Neuronal stem cell (in vitro differentiated cells): Measurements from ENCODE around the gene ZNF268.

ENCODE experiments used
- DNase-seq: peaks from one replicate; pipeline ENCODE4 v3.0.0-alpha.2; 2013; ENCODE audit warnings: low spot score
- H2AFZ ChIP-seq: one replicate; pipeline ENCODE4 v1.6.1; 2013; ENCODE audit warnings: mild to moderate bottlenecking, low read length, inconsistent platforms
- H2AK5ac ChIP-seq: 2 replicates; pipeline ENCODE4 v1.6.1; 2013; ENCODE audit warnings: low read depth, mild to moderate bottlenecking, inconsistent platforms, low read length, moderate library complexity, mixed read lengths
- H2BK120ac ChIP-seq: 2 replicates; pipeline ENCODE4 v1.6.1; 2013; ENCODE audit warnings: low read depth, mild to moderate bottlenecking, inconsistent platforms, low read length, moderate library complexity, mixed read lengths
- H2BK12ac ChIP-seq: one replicate; pipeline ENCODE4 v1.6.1; 2013; ENCODE audit warnings: low read length, inconsistent platforms
- H2BK15ac ChIP-seq: 2 replicates; pipeline ENCODE4 v1.6.1; 2013; ENCODE audit warnings: mild to moderate bottlenecking, low read length, inconsistent platforms, mixed read lengths
- H2BK5ac ChIP-seq: one replicate; pipeline ENCODE4 v1.6.1; 2013; ENCODE audit warnings: inconsistent platforms, mild to moderate bottlenecking, low read length, moderate library complexity
- H3K14ac ChIP-seq: one replicate; pipeline ENCODE4 v1.6.1; 2013; ENCODE audit warnings: low read length, inconsistent platforms
- H3K18ac ChIP-seq: 2 replicates; pipeline ENCODE4 v1.6.1; 2013; ENCODE audit warnings: low read length, inconsistent platforms
- H3K23ac ChIP-seq: 2 replicates; pipeline ENCODE4 v1.6.1; 2013; ENCODE audit warnings: low read depth, mild to moderate bottlenecking, mixed read lengths, low read length, inconsistent platforms; ENCODE audit not compliant: poor library complexity
- H3K27ac ChIP-seq: replicated peaks from 3 replicates; pipeline ENCODE4 v1.5.1; 2013; ENCODE audit warnings: low read length, inconsistent platforms
- H3K27me3 ChIP-seq, 3 experiments: 2 replicates each; pipeline ENCODE4 v1.6.1; 2013; ENCODE audit warnings: low read length in 3 of 3, mild to moderate bottlenecking in 2 of 3, inconsistent platforms in 1 of 3, low read depth in 1 of 3, mixed read lengths in 1 of 3, moderate library complexity in 1 of 3; ENCODE audit not compliant: control insufficient read depth in 3 of 3, insufficient read depth in 3 of 3
- H3K36me3 ChIP-seq, 2 donors: replicated peaks in 1 of 2; 2 replicates each; pipeline ENCODE4 v1.6.1; 2013; ENCODE audit warnings: low read length in 2 of 2; ENCODE audit not compliant: control insufficient read depth in 2 of 2, insufficient read depth in 2 of 2
- H3K4ac ChIP-seq: 2 replicates; pipeline ENCODE4 v1.6.1; 2013; ENCODE audit warnings: inconsistent platforms, mild to moderate bottlenecking, low read length, moderate library complexity
- H3K4me1 ChIP-seq, 2 donors: 1 replicate in 1 of 2; 2 replicates in 1 of 2; pipeline ENCODE4 v1.6.1; 2013; ENCODE audit warnings: low read length in 2 of 2, low read depth in 1 of 2; ENCODE audit not compliant: control insufficient read depth in 2 of 2, insufficient read depth in 1 of 2
- H3K4me2 ChIP-seq: one replicate; pipeline ENCODE4 v1.6.1; 2013; ENCODE audit warnings: mild to moderate bottlenecking, low read length, inconsistent platforms; ENCODE audit not compliant: insufficient read depth, poor library complexity, severe bottlenecking
- H3K4me3 ChIP-seq, 2 donors: 2 replicates each; pipeline ENCODE4 v1.5.1; 2013; ENCODE audit warnings: low read length in 2 of 2, mild to moderate bottlenecking in 2 of 2, inconsistent platforms in 1 of 2, moderate library complexity in 1 of 2
- H3K79me1 ChIP-seq: one replicate; pipeline ENCODE4 v1.6.1; 2013; ENCODE audit warnings: low read depth, mild to moderate bottlenecking, inconsistent platforms, low read length, moderate library complexity
- H3K9ac ChIP-seq: one replicate; pipeline ENCODE4 v1.6.1; 2013; ENCODE audit warnings: mild to moderate bottlenecking, low read depth, low read length, inconsistent platforms; ENCODE audit not compliant: poor library complexity
- H3K9me3 ChIP-seq, 2 donors: replicated peaks in 1 of 2; 2 replicates each; pipeline versions ENCODE3 to v1.6.1; 2013; ENCODE audit warnings: low read length in 2 of 2, mild to moderate bottlenecking in 2 of 2, inconsistent platforms in 1 of 2, low read depth in 1 of 2, mixed read lengths in 1 of 2, moderate library complexity in 1 of 2; ENCODE audit not compliant: control insufficient read depth in 2 of 2, insufficient read depth in 1 of 2
- H4K8ac ChIP-seq: one replicate; pipeline ENCODE4 v1.6.1; 2013; ENCODE audit warnings: low read depth, mild to moderate bottlenecking, inconsistent platforms, low read length, moderate library complexity
- H4K91ac ChIP-seq: one replicate; pipeline ENCODE4 v1.6.1; 2013; ENCODE audit warnings: low read length, low read depth, mild to moderate bottlenecking, inconsistent platforms; ENCODE audit not compliant: poor library complexity
- WGBS, 2 donors: extraction: QIAGEN DNeasy Blood & Tissue Kit; methylation state at CpG; one replicate each; pipeline ENCODE4 v1.1.7; 2013; ENCODE audit warnings: missing lambda C conversion rate in 2 of 2, mixed read lengths in 1 of 2; ENCODE audit not compliant: insufficient read length in 2 of 2, insufficient replicate concordance in 1 of 2; ENCODE audit errors: extremely low coverage in 2 of 2; 5-methylcytosine and 5-hydroxymethylcytosine counted together

ZNF268 gene

GRCh38 chr12:133225527-133225926 is 44.2 kb downstream of the ZNF268 start:
- Histone ChIP-seq H3K23ac (no peak overlapping the region), H2AFZ (no peak overlapping the region), H3K36me3 (no peaks in the 10 kb centered on the region), H3K27me3 (no peaks in the 10 kb centered on the region), H4K91ac (no peak overlapping the region), H3K14ac (no peak overlapping the region), H4K8ac (no peak overlapping the region), H3K9ac (no peak overlapping the region), H3K4me2 (no peak overlapping the region), H2BK15ac (no peak overlapping the region), H3K27ac (no peak overlapping the region), H3K18ac (no peak overlapping the region), H3K4ac (no peak overlapping the region), H3K4me1 (no peaks in the 10 kb centered on the region), H2BK5ac (no peak overlapping the region), H2AK5ac (no peak overlapping the region), H3K9me3 (peaks cover 10 to 62% of the 10 kb centered on the region in 2 donors), H2BK120ac (no peak overlapping the region), H3K79me1 (peaks cover 2% of the 10 kb centered on the region), H3K4me3 (no peak overlapping the region), H2BK12ac (no peak overlapping the region)
- WGBS, 2 donors = no CpG with 5 or more reads among the region's 4 CpGs
- DNase-seq = no peak

GRCh38 chr12:133226690-133227089 is 45.4 kb downstream of the ZNF268 start:
- Histone ChIP-seq H3K4me3 (peak overlapping the region in 1 of 2 donors; percentile 43), H3K27me3 (no peaks in the 10 kb centered on the region), H2BK120ac (no peak overlapping the region), H3K9me3 (peaks cover 18 to 59% of the 10 kb centered on the region in 2 donors), H3K9ac (no peak overlapping the region), H3K79me1 (peaks cover 2% of the 10 kb centered on the region), H3K23ac (no peak overlapping the region), H3K4me2 (no peak overlapping the region), H4K91ac (no peak overlapping the region), H3K4me1 (no peaks in the 10 kb centered on the region), H2AFZ (no peak overlapping the region), H3K18ac (no peak overlapping the region), H4K8ac (no peak overlapping the region), H2BK5ac (no peak overlapping the region), H3K27ac (no peak overlapping the region), H3K36me3 (no peaks in the 10 kb centered on the region), H2BK12ac (no peak overlapping the region), H2AK5ac (no peak overlapping the region), H3K4ac (no peak overlapping the region), H2BK15ac (no peak overlapping the region), H3K14ac (peak overlapping the region; percentile 27)
- WGBS, 2 donors = no CpG with 5 or more reads among the region's 8 CpGs
- DNase-seq = no peak

- Histone ChIP-seq H3K4me2 (no peak overlapping the region), H3K27me3 (no peaks in the 10 kb centered on the region), H2AK5ac (no peak overlapping the region), H2BK12ac (no peak overlapping the region), H2BK15ac (no peak overlapping the region), H4K8ac (no peak overlapping the region), H3K4me3 (peak overlapping the region in 1 of 2 donors; percentile 52), H2BK120ac (no peak overlapping the region), H3K36me3 (no peaks in the 10 kb centered on the region), H3K4ac (no peak overlapping the region), H2AFZ (no peak overlapping the region), H2BK5ac (no peak overlapping the region), H3K23ac (no peak overlapping the region), H4K91ac (no peak overlapping the region), H3K9me3 (peaks cover 14 to 60% of the 10 kb centered on the region in 2 donors), H3K18ac (no peak overlapping the region), H3K9ac (no peak overlapping the region), H3K4me1 (no peaks in the 10 kb centered on the region), H3K27ac (no peak overlapping the region), H3K79me1 (peaks cover 2% of the 10 kb centered on the region), H3K14ac (no peak overlapping the region)
- DNase-seq = no peak
- no CpG with 5 or more reads among the region's 7 CpGs for WGBS, 2 donors
Measured at GRCh38 chr12:133227281-133227852, 46.1 kb downstream of the ZNF268 start.

- no peak overlapping the region for H4K8ac ChIP-seq
- no peak overlapping the region for H2AFZ ChIP-seq
- no peaks in the 10 kb centered on the region for H3K27me3 ChIP-seq
- no peak overlapping the region for H3K14ac ChIP-seq
- DNase-seq = no peak
- H3K9me3 ChIP-seq = peaks cover 20 to 72% of the 10 kb centered on the region in 2 donors
- H3K36me3 ChIP-seq = no peaks in the 10 kb centered on the region
- no peak overlapping the region for H2BK15ac ChIP-seq
- no peak overlapping the region for H2BK12ac ChIP-seq
- no peak overlapping the region for H4K91ac ChIP-seq
- H3K9ac ChIP-seq = no peak overlapping the region
- no peaks in the 10 kb centered on the region for H3K4me1 ChIP-seq
- H2AK5ac ChIP-seq = no peak overlapping the region
- H3K79me1 ChIP-seq = no peaks in the 10 kb centered on the region
- no CpG with 5 or more reads among the region's 3 CpGs for WGBS, 2 donors
- no peak overlapping the region for H2BK5ac ChIP-seq
- H3K4me3 ChIP-seq = no peak overlapping the region
- H3K18ac ChIP-seq = no peak overlapping the region
- no peak overlapping the region for H3K4me2 ChIP-seq
- H3K4ac ChIP-seq = no peak overlapping the region
- no peak overlapping the region for H2BK120ac ChIP-seq
- H3K27ac ChIP-seq = no peak overlapping the region
- no peak overlapping the region for H3K23ac ChIP-seq
Measured at GRCh38 chr12:133231001-133231400, 49.7 kb downstream of the ZNF268 start.
